Adrenal gland (tissue), 12 donors: ENCODE measurements around the gene NAP1L4. TPM values are rescaled to one million over a fixed set of nuclear protein-coding genes. Genes with fewer than 3 reads are reported as not detected.

Experiments
- DNase-seq, 7 donors: peaks; one replicate each; pipeline ENCODE4 v3.0.0-alpha.2; 2019 to 2020
- H3K27ac ChIP-seq, 5 donors: fragments of 200-600 bp; sonication (generic) in 4 of 5; 1 replicate in 3 of 5; 2 replicates in 2 of 5; pipeline versions ENCODE4 v1.5.1 to v1.8.0; 2016 to 2020; ENCODE audit warnings: mild to moderate bottlenecking in 1 of 5
- H3K27me3 ChIP-seq: fragments of 200-600 bp; 2 replicates; pipeline ENCODE4 v1.8.0; 2021
- H3K36me3 ChIP-seq, 2 donors: fragments of 200-600 bp; replicated peaks in 1 of 2; 1 replicate in 1 of 2; 2 replicates in 1 of 2; pipeline versions ENCODE4 v1.5.1 to v1.8.0; 2018 to 2022
- H3K4me1 ChIP-seq, 2 donors: fragments of 200-600 bp; replicated peaks in 1 of 2; 1 replicate in 1 of 2; 2 replicates in 1 of 2; pipeline versions ENCODE4 v1.5.1 to v1.8.0; 2018 to 2021
- H3K4me3 ChIP-seq, 4 donors: fragments of 200-600 bp; sonication (generic) in 3 of 4; one replicate each; pipeline ENCODE4 v1.5.1; 2016 to 2018
- H3K9me3 ChIP-seq, 3 donors: fragments of 200-600 bp; sonication (generic) in 1 of 3; replicated peaks in 1 of 3; 1 replicate in 2 of 3; 2 replicates in 1 of 3; pipeline versions ENCODE4 v1.5.1 to v1.8.0; 2016 to 2021
- POLR2A ChIP-seq, 2 donors: fragments of 450-650 bp; IDR thresholded peaks; one replicate each; pipeline ENCODE4 v1.6.1; 2017; ENCODE audit warnings: antibody characterized with exemption in 2 of 2, mild to moderate bottlenecking in 2 of 2, moderate library complexity in 1 of 2
- WGBS, 4 donors: extraction: QIAGEN DNeasy Blood & Tissue Kit in 2 of 4; methylation state at CpG; one replicate each; pipeline versions ENCODE4 v1.1.5 to v1.1.7; 2013 to 2017; 5-methylcytosine and 5-hydroxymethylcytosine counted together
- intact Hi-C, 2 donors: fragments of 100-400 bp; cut with DNase I; formaldehyde crosslinking; loops; one replicate each; pipeline versions ENCODE4 v1.14.1 to v1.15.0; 2022 to 2023
- polyA plus RNA-seq, 3 donors: library from polyadenylated mRNA; stranded (reverse); fragments of 200-250 nt in 2 of 3; fragments of 350-450 nt in 1 of 3; fragmentation: Illumina TruSeq in 1 of 3; extraction: RNeasy Lipid Tissue Mini Kit (QIAGEN cat#74804) in 1 of 3; gene quantifications; one replicate each; pipeline ENCODE4 v1.2.3, GENCODE V29; 2013 to 2014
- total RNA-seq, 9 donors: library from RNA; depleted of rRNA in 4 of 9; stranded (reverse); fragments of >200 nt in 4 of 9; fragments of 120-200 nt in 1 of 9; fragmentation: NEBNext Ultra II Directional in 1 of 9; extraction: Animal tissue kit (Norgen Biotek cat#: 25700) in 1 of 9; gene quantifications; one replicate each; pipeline versions ENCODE4 v1.1.0 to v1.2.4, GENCODE V29; 2013 to 2023
- TF ChIP-seq, protein P1 (sequence below), 6 experiments: fragments of 450-650 bp in 4 of 6; fragments of 200-600 bp in 2 of 6; sonication (generic) in 1 of 6; IDR thresholded peaks; 1 replicate in 5 of 6; 2 replicates in 1 of 6; pipeline versions ENCODE4 v1.5.1 to v1.8.0; 2016 to 2021; ENCODE audit warnings: antibody characterized with exemption in 6 of 6, mild to moderate bottlenecking in 2 of 6, moderate library complexity in 1 of 6
- donor health status: healthy with polysubstance abuse.
- donor health status: Bipolar disorder and iron deficiency.
- donor health status: DM: yes; HTN: yes; CAD: no.
- donor health status: DM: no; HTN: no; CAD: no.
- donor health status: DM: no; HTN: no; CAD: no.
- donor health status: DM: yes; HTN: yes; CAD: no.

NAP1L4 gene
- total and polyA plus RNA-seq, 12 donors, result 39.7 to 128 (median 79.9) TPM

DNA sequence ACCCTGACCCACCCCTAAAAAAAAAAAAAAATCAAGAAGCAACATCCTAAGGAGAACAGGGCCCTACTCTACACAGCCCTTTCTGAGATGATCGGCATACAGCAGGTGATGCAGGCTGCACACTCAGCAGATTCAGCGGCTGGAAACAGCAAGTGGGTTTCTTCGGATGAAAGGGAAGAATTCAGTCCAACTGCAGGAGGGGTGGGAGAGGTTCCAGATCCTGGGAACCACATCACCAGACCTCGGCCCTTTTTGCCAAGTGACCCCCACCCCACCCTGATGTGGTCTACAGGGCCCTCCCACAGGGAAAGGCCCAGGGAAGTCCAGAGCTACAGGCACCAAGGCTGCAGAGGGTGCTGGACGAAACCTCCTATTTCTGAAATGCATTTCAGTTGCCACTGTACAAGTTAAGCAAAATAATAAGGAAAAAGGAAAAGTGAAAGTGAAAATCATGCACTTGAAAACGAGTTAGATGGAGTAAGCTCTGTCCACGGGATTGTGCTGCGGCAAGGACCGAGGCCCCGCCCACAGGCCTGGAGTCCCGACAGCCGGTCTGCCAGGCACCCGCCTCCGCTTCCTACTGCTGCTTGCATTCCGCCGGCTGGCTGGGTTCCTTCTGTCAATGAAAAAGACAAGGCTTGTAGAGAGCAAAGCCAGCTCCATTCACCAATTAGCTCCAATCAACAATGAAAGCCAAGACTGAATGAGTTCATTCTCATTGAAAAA lies 46.9 kb downstream of the NAP1L4 start:
- peaks cover 0 to 29% of the 10 kb centered on the region in 2 donors for H3K36me3 ChIP-seq
- peaks cover 0 to 17% of the 10 kb centered on the region in 2 donors for H3K4me1 ChIP-seq
- no peaks in the 10 kb centered on the region for H3K27me3 ChIP-seq
- 18 to 35% (median 30%) methylated on average over 15 to 16 of the region's 16 CpGs for WGBS, 4 donors
- no peak for TF ChIP-seq POLR2A (IDR thresholded peaks at IDR 0.05)
- TF ChIP-seq, protein P1, sequence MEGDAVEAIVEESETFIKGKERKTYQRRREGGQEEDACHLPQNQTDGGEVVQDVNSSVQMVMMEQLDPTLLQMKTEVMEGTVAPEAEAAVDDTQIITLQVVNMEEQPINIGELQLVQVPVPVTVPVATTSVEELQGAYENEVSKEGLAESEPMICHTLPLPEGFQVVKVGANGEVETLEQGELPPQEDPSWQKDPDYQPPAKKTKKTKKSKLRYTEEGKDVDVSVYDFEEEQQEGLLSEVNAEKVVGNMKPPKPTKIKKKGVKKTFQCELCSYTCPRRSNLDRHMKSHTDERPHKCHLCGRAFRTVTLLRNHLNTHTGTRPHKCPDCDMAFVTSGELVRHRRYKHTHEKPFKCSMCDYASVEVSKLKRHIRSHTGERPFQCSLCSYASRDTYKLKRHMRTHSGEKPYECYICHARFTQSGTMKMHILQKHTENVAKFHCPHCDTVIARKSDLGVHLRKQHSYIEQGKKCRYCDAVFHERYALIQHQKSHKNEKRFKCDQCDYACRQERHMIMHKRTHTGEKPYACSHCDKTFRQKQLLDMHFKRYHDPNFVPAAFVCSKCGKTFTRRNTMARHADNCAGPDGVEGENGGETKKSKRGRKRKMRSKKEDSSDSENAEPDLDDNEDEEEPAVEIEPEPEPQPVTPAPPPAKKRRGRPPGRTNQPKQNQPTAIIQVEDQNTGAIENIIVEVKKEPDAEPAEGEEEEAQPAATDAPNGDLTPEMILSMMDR (IDR thresholded peaks at IDR 0.05), result no peak
- peak; percentile 80 to 97 (median 92) for DNase-seq
- H3K27ac ChIP-seq, result peak overlapping the region in 3 of 5 donors; percentile 20 to 86 (median 62)
- H3K9me3 ChIP-seq, result no peaks in the 10 kb centered on the region
- intact Hi-C loops, result no loop called here
- H3K4me3 ChIP-seq, result peak overlapping the region in 1 of 4 donors; percentile 43

- Histone ChIP-seq H3K36me3 (peaks cover 0 to 23% of the 10 kb centered on the region in 2 donors), H3K27ac (peak overlapping the region in 2 of 5 donors; percentile 1 to 62), H3K9me3 (no peaks in the 10 kb centered on the region), H3K4me3 (no peak overlapping the region), H3K27me3 (no peaks in the 10 kb centered on the region), H3K4me1 (peaks cover 0 to 17% of the 10 kb centered on the region in 2 donors)
- 93 to 94% (median 93%) methylated on average over 7 to 24 of the region's 24 CpGs for WGBS, 4 donors
- intact Hi-C loops, result no loop called here
- TF ChIP-seq, protein P1 (IDR thresholded peaks at IDR 0.05), result no peak
- TF ChIP-seq POLR2A (IDR thresholded peaks at IDR 0.05), result no peak
- DNase-seq, result peak in 2 of 7 donors; percentile 13 to 19
Observed at GRCh38 chr11:2944530-2944929, 47.6 kb downstream of the NAP1L4 start.

- peak in 2 of 7 donors; percentile 15 to 20 for DNase-seq
Observed at GRCh38 chr11:2943711-2944118, 48.4 kb downstream of the NAP1L4 start.

More at GRCh38 chr11:2943711-2944118, 48.4 kb downstream of the NAP1L4 start:
- peaks cover 0 to 17% of the 10 kb centered on the region in 2 donors for H3K36me3 ChIP-seq
- no peaks in the 10 kb centered on the region for H3K27me3 ChIP-seq
- H3K9me3 ChIP-seq, result no peaks in the 10 kb centered on the region
- H3K27ac ChIP-seq, result no peak overlapping the region
- WGBS, 4 donors, result 70 to 76% (median 76%) methylated on average over 5 to 12 of the region's 12 CpGs; no CpG with 5 or more reads in 1 of the 4 donors
- peaks cover 0 to 17% of the 10 kb centered on the region in 2 donors for H3K4me1 ChIP-seq
- intact Hi-C loops, result no loop called here
- no peak overlapping the region for H3K4me3 ChIP-seq
- TF ChIP-seq POLR2A (IDR thresholded peaks at IDR 0.05), result no peak
- TF ChIP-seq, protein P1 (IDR thresholded peaks at IDR 0.05), result no peak
